Endothelial cell of umbilical vein (primary cell): Measurements from ENCODE around the gene LHPP. TPM values are rescaled to one million over a fixed set of nuclear protein-coding genes. Genes with fewer than 3 reads are reported as not detected.

Experiments used
- BruUV-seq: library from RNA; stranded (reverse); fragments of 400-500 nt; replicated peaks from 2 replicates; lab custom pipeline; 2021; lab: Mats Ljungman, UMichigan
- CTCF ChIA-PET: fragments of 300-600, 350-600 bp; sonication (Branson Sonifier 250); formaldehyde crosslinking; loops from one replicate; lab custom pipeline; 2021; ENCODE audit warnings: antibody characterized with exemption, inconsistent platforms; lab: Charles Lee
- POLR2A ChIA-PET: fragments of 300-600, 350-600 bp; sonication (Branson Sonifier 250); formaldehyde crosslinking; loops from one replicate; lab custom pipeline; 2021; ENCODE audit warnings: antibody characterized with exemption, inconsistent platforms; lab: Charles Lee
- DNase-seq: peaks from one replicate; pipeline ENCODE4 v3.0.0-alpha.2; 2011; ENCODE audit warnings: low read depth, low spot score
- FAIRE-seq: peaks from 2 replicates; lab custom pipeline; 2011; peaks lifted over from hg19 to GRCh38; lab: Jason Lieb, UNC
- H2AFZ ChIP-seq: 2 replicates; pipeline ENCODE4 v1.6.0; 2012; ENCODE audit warnings: low read depth, low read length, control low read depth, inconsistent platforms
- H3K27ac ChIP-seq: 2 replicates; pipeline ENCODE4 v1.5.1; 2011; ENCODE audit warnings: low read depth, mild to moderate bottlenecking, control low read depth, low read length, moderate library complexity; ENCODE audit not compliant: insufficient read depth
- H3K27me3 ChIP-seq, 2 experiments: 2 replicates each; pipeline versions ENCODE4 v1.6.0 to v1.6.1; 2011; ENCODE audit warnings: low read length in 2 of 2, mixed read lengths in 1 of 2; ENCODE audit not compliant: control insufficient read depth in 2 of 2, insufficient read depth in 2 of 2
- H3K36me3 ChIP-seq, 2 experiments: 2 replicates in 1 of 2; 3 replicates in 1 of 2; pipeline ENCODE4 v1.5.1; 2011; ENCODE audit warnings: low read length in 2 of 2, mild to moderate bottlenecking in 1 of 2, moderate library complexity in 1 of 2; ENCODE audit not compliant: control insufficient read depth in 2 of 2, insufficient read depth in 2 of 2; ENCODE audit errors: extremely low read depth in 1 of 2
- H3K4me1 ChIP-seq: 3 replicates; pipeline ENCODE4 v1.5.1; 2011; ENCODE audit warnings: mild to moderate bottlenecking, low read length; ENCODE audit not compliant: control insufficient read depth, insufficient read depth; ENCODE audit errors: extremely low read depth
- H3K4me2 ChIP-seq: 2 replicates; pipeline ENCODE4 v1.6.1; 2011; ENCODE audit warnings: low read length, control low read depth, mixed read lengths; ENCODE audit not compliant: insufficient read depth
- H3K4me3 ChIP-seq, 3 experiments: fragments of 200-600 bp in 1 of 3; sonication (generic), shearing (Covaris generic) in 1 of 3; replicated peaks in 1 of 3; 2 replicates each; pipeline ENCODE4 v1.5.1; 2011 to 2016; ENCODE audit warnings: control low read depth in 3 of 3, low read length in 3 of 3, mild to moderate bottlenecking in 2 of 3, inconsistent platforms in 1 of 3, low read depth in 1 of 3, moderate library complexity in 1 of 3; ENCODE audit not compliant: insufficient read depth in 1 of 3
- H3K79me2 ChIP-seq: 2 replicates; pipeline ENCODE4 v1.6.0; 2012; ENCODE audit warnings: low read length, inconsistent platforms; ENCODE audit not compliant: control insufficient read depth, insufficient read depth
- H3K9ac ChIP-seq: replicated peaks from 2 replicates; pipeline ENCODE3; 2011; ENCODE audit warnings: low read length, control low read depth; ENCODE audit not compliant: insufficient read depth; ENCODE audit errors: extremely low read depth
- H3K9me1 ChIP-seq: replicated peaks from 3 replicates; pipeline ENCODE4 v1.6.0; 2011; ENCODE audit warnings: mild to moderate bottlenecking, low read length; ENCODE audit not compliant: control insufficient read depth, insufficient read depth; ENCODE audit errors: extremely low read depth
- H3K9me3 ChIP-seq: replicated peaks from 2 replicates; pipeline ENCODE4 v1.5.1; 2012; ENCODE audit warnings: low read length, inconsistent platforms; ENCODE audit not compliant: control insufficient read depth, insufficient read depth
- H4K20me1 ChIP-seq: replicated peaks from 2 replicates; pipeline ENCODE3; 2011; ENCODE audit warnings: mild to moderate bottlenecking, low read length; ENCODE audit not compliant: control insufficient read depth, insufficient read depth; ENCODE audit errors: extremely low read depth
- CTCF ChIP-seq, 2 donors: IDR thresholded peaks; 1 replicate in 1 of 2; 2 replicates in 1 of 2; pipeline ENCODE4 v1.5.1; 2011; ENCODE audit warnings: low read length in 2 of 2, mild to moderate bottlenecking in 2 of 2, moderate library complexity in 2 of 2, control low read depth in 1 of 2, inconsistent platforms in 1 of 2, low read depth in 1 of 2; ENCODE audit not compliant: insufficient read depth in 1 of 2; ENCODE audit errors: extremely low read depth in 1 of 2
- EZH2 ChIP-seq: IDR thresholded peaks from 2 replicates; pipeline ENCODE4 v1.6.1; 2012; ENCODE audit warnings: borderline replicate concordance, low read depth, mild to moderate bottlenecking, moderate library complexity, low read length, inconsistent platforms; ENCODE audit not compliant: severe bottlenecking
- FOS ChIP-seq: IDR thresholded peaks from 2 replicates; pipeline ENCODE4 v1.6.1; 2011; ENCODE audit warnings: mild to moderate bottlenecking, low read length, moderate library complexity, borderline replicate concordance; ENCODE audit not compliant: insufficient read depth
- GATA2 ChIP-seq: IDR thresholded peaks from 2 replicates; pipeline ENCODE4 v1.7.0; 2011; ENCODE audit warnings: low read depth, mild to moderate bottlenecking, moderate library complexity, mixed read lengths, low read length; ENCODE audit not compliant: insufficient read length, insufficient read depth
- JUN ChIP-seq: IDR thresholded peaks from 2 replicates; pipeline ENCODE4 v1.6.1; 2011; ENCODE audit warnings: borderline replicate concordance, low read depth; ENCODE audit not compliant: insufficient read length, insufficient read depth
- MAX ChIP-seq: IDR thresholded peaks from 2 replicates; pipeline ENCODE4 v1.6.1; 2011; ENCODE audit not compliant: insufficient read depth, insufficient read length
- MYC ChIP-seq: IDR thresholded peaks from one replicate; pipeline ENCODE4 v1.6.1; 2011; ENCODE audit warnings: mild to moderate bottlenecking, low read depth, low read length
- POLR2A ChIP-seq: IDR thresholded peaks from 2 replicates; pipeline ENCODE4 v1.6.1; 2012; ENCODE audit warnings: low read depth, mild to moderate bottlenecking, control low read depth, low read length
- POLR2AphosphoS5 ChIP-seq: IDR thresholded peaks from 2 replicates; pipeline ENCODE4 v1.6.1; 2012; ENCODE audit warnings: low read depth, mild to moderate bottlenecking, control low read depth, low read length, moderate library complexity; ENCODE audit not compliant: insufficient read depth
- dilution Hi-C: fragments of 300-500 bp; cut with MboI; formaldehyde crosslinking; loops from one replicate; pipeline ENCODE4 v1.15.0; 2019; ENCODE audit warnings: low sequenced_read_pairs; ENCODE audit not compliant: extremely low pct_ligation_motif_present
- intact Hi-C: fragments of 100-400 bp; cut with micrococcal nuclease; formaldehyde crosslinking; loops from one replicate; pipeline ENCODE4 v1.10.0; 2022
- polyA plus RNA-seq, 4 experiments: library from polyadenylated mRNA; depleted of rRNA in 3 of 4; stranded (reverse) in 3 of 4; unstranded in 1 of 4; fragments of >200 nt; gene quantifications; 2 replicates each; pipeline versions ENCODE4 v1.2.1 to v1.2.3, GENCODE V29; 2011 to 2012; ENCODE audit warnings: missing spikeins in 1 of 4
- total RNA-seq: library from RNA; stranded (reverse); gene quantifications from 2 replicates; pipeline ENCODE4 v1.2.3, GENCODE V29; 2021

The LHPP gene
- total and polyA plus RNA-seq, 2 donors (not counting 3 experiments of a cell fraction or from before 2014, with no cell fraction given), result 5.8 to 11.2 TPM

GRCh38 chr10:124428207-124428777 is 33.3 kb upstream of the LHPP start:
- H3K36me3 ChIP-seq, result no peaks in the 10 kb centered on the region
- H3K27me3 ChIP-seq, result peaks cover 2 to 7% of the 10 kb centered on the region in 2 experiments
- no TSS peak for BruUV-seq
- H3K4me2 ChIP-seq, result no peak overlapping the region
- H3K9ac ChIP-seq, result no peak overlapping the region
- no peak overlapping the region for H2AFZ ChIP-seq
- no peaks in the 10 kb centered on the region for H3K4me1 ChIP-seq
- H3K9me1 ChIP-seq, result no peaks in the 10 kb centered on the region
- POLR2A ChIA-PET, result interaction anchor here (0.7 to 1.4 kb wide), 2 partner anchors 9 to 73 kb away, joined by 3 to 4 read pairs; partner anchors contain the start of gene OAT
- H3K27ac ChIP-seq, result no peak overlapping the region
- CTCF ChIA-PET, result interaction anchor here (0.6 kb wide), 1 partner anchor 14 kb away, joined by 3 read pairs; no protein-coding TSS in a partner anchor
- no peaks in the 10 kb centered on the region for H3K9me3 ChIP-seq
- dilution Hi-C loops, result no loop called here
- H3K79me2 ChIP-seq, result no peaks in the 10 kb centered on the region
- TF ChIP-seq POLR2AphosphoS5, result no peak
- no peak for TF ChIP-seq CTCF (IDR thresholded peaks at IDR 0.05; ENCODE audit: extremely low read depth in 1 of 2, insufficient read depth in 1 of 2, low read depth in 1 of 2, low read length in 2 of 2)
- TF ChIP-seq JUN, result no peak
- no peak for TF ChIP-seq MYC
- TF ChIP-seq EZH2, result no peak
- TF ChIP-seq POLR2A, result no peak
- no peak for TF ChIP-seq GATA2
- TF ChIP-seq MAX, result no peak
- TF ChIP-seq FOS, result no peak
- no peak overlapping the region for H3K4me3 ChIP-seq
- DNase-seq (no peak), FAIRE-seq (no peak)
- intact Hi-C loops, result no loop called here
- H4K20me1 ChIP-seq, result no peaks in the 10 kb centered on the region
